HCT116 (cell line): Measurements from ENCODE around the gene YBX2. TPM values are rescaled to one million over a fixed set of nuclear protein-coding genes. Genes with fewer than 3 reads are reported as not detected.
A peak's percentile ranks its signal among the peaks of the same experiment; 100 is the strongest.

Source experiments
- ATAC-seq: fragments of 200-7000 bp; cut with Tn5 transposase; 2 replicates; pipeline ENCODE4 v1.9.1; 2020; ENCODE audit warnings: mild to moderate bottlenecking, moderate library complexity
- BruUV-seq: library from RNA; stranded (reverse); fragments of 400-500 nt; replicated peaks from 2 replicates; lab custom pipeline; 2021; lab: Mats Ljungman, UMichigan
- CTCF ChIA-PET: fragments of 300-600 bp; sonication (Branson Sonifier 250); formaldehyde crosslinking; loops from one replicate; lab custom pipeline; 2021; ENCODE audit warnings: antibody characterized with exemption; lab: Charles Lee
- POLR2A ChIA-PET: fragments of 300-600, 350-600 bp; sonication (Branson Sonifier 250); formaldehyde crosslinking; loops from one replicate; lab custom pipeline; 2021; ENCODE audit warnings: antibody characterized with exemption; lab: Charles Lee
- RAD21 ChIA-PET, 2 experiments: fragments of 300-600 bp; sonication (Branson Sonifier 250); formaldehyde crosslinking; loops; one replicate each; lab custom pipeline; 2023; ENCODE audit warnings: low total read pairs in 2 of 2; ENCODE audit not compliant: uncharacterized antibody in 2 of 2, unreplicated experiment in 2 of 2, low non-redundant PET in 1 of 2; lab: Charles Lee
- DNase-seq: peaks from one replicate; pipeline ENCODE4 v3.0.0-alpha.2; 2010; ENCODE audit warnings: low read depth, low spot score
- H2AFZ ChIP-seq: fragments of 200-600 bp; shearing (Covaris generic), sonication (generic); 2 replicates; pipeline ENCODE4 v1.6.1; 2017; ENCODE audit warnings: low read depth, mixed run types, mixed read lengths, antibody characterized with exemption, low read length; ENCODE audit not compliant: poor library complexity, severe bottlenecking
- H3K27ac ChIP-seq: 2 replicates; pipeline ENCODE4 v1.5.1; 2012; ENCODE audit warnings: low read depth, low read length
- H3K27me3 ChIP-seq: fragments of 200-600 bp; sonication (generic); 2 replicates; pipeline ENCODE4 v1.6.1; 2016; ENCODE audit warnings: mixed run types, low read length, mixed read lengths; ENCODE audit not compliant: insufficient read depth
- H3K36me3 ChIP-seq, 2 experiments: fragments of 200-500 bp in 1 of 2; fragments of 200-600 bp in 1 of 2; sonication (Bioruptor generic) in 1 of 2; sonication (generic) in 1 of 2; 2 replicates each; pipeline versions ENCODE4 v1.5.1 to v1.6.1; 2014 to 2016; ENCODE audit warnings: low read length in 2 of 2, inconsistent platforms in 1 of 2, mixed read lengths in 1 of 2, mixed run types in 1 of 2; ENCODE audit not compliant: insufficient read depth in 2 of 2, control insufficient read depth in 1 of 2
- H3K4me1 ChIP-seq, 2 experiments: fragments of 200-600 bp in 1 of 2; sonication (generic) in 1 of 2; 2 replicates each; pipeline versions ENCODE4 v1.5.1 to v1.6.1; 2012 to 2017; ENCODE audit warnings: low read length in 2 of 2, inconsistent platforms in 1 of 2, mild to moderate bottlenecking in 1 of 2, mixed read lengths in 1 of 2, mixed run types in 1 of 2, moderate library complexity in 1 of 2; ENCODE audit not compliant: insufficient read depth in 2 of 2, control insufficient read depth in 1 of 2
- H3K4me2 ChIP-seq: fragments of 200-600 bp; sonication (generic); 2 replicates; pipeline ENCODE4 v1.6.1; 2017; ENCODE audit warnings: mixed run types, low read length, mixed read lengths
- H3K4me3 ChIP-seq, 2 experiments: fragments of 200-600 bp in 1 of 2; sonication (generic) in 1 of 2; replicated peaks in 1 of 2; 2 replicates each; pipeline ENCODE4 v1.5.1; 2011 to 2016; ENCODE audit warnings: low read length in 2 of 2, control low read depth in 1 of 2, low read depth in 1 of 2, mild to moderate bottlenecking in 1 of 2, mixed read lengths in 1 of 2, mixed run types in 1 of 2
- H3K79me2 ChIP-seq: fragments of 200-600 bp; sonication (generic); 2 replicates; pipeline ENCODE4 v1.6.1; 2017; ENCODE audit warnings: mild to moderate bottlenecking, mixed run types, low read length, moderate library complexity, mixed read lengths; ENCODE audit not compliant: insufficient read depth
- H3K9ac ChIP-seq: fragments of 200-600 bp; sonication (generic); 2 replicates; pipeline ENCODE4 v1.6.1; 2016; ENCODE audit warnings: low read length, mixed read lengths
- H3K9me2 ChIP-seq: fragments of 200-600 bp; sonication (generic), shearing (Covaris generic); 2 replicates; pipeline ENCODE4 v1.6.1; 2017; ENCODE audit warnings: mixed run types, mild to moderate bottlenecking, moderate library complexity; ENCODE audit not compliant: insufficient read depth
- H3K9me3 ChIP-seq, 2 experiments: fragments of 200-500 bp in 1 of 2; fragments of 200-600 bp in 1 of 2; sonication (Bioruptor generic) in 1 of 2; sonication (generic) in 1 of 2; 2 replicates each; pipeline ENCODE4 v1.6.1; 2014 to 2017; ENCODE audit warnings: low read length in 2 of 2, mixed read lengths in 2 of 2, inconsistent platforms in 1 of 2, low read depth in 1 of 2, mild to moderate bottlenecking in 1 of 2, mixed run types in 1 of 2, moderate library complexity in 1 of 2; ENCODE audit not compliant: control insufficient read depth in 1 of 2, insufficient read depth in 1 of 2
- H4K20me1 ChIP-seq: fragments of 200-600 bp; sonication (generic), shearing (Covaris generic); 2 replicates; pipeline ENCODE4 v1.6.1; 2017; ENCODE audit warnings: mixed run types, mild to moderate bottlenecking, moderate library complexity; ENCODE audit not compliant: insufficient read depth
- EZH2 ChIP-seq: fragments of 200-600 bp; sonication (generic); IDR thresholded peaks from 2 replicates; pipeline ENCODE4 v1.6.1; 2017; ENCODE audit warnings: antibody characterized with exemption, mixed run types
- POLR2A ChIP-seq: IDR thresholded peaks from 2 replicates; pipeline ENCODE4 v1.7.0; 2011; ENCODE audit warnings: borderline replicate concordance; ENCODE audit not compliant: insufficient read depth, insufficient read length; ENCODE audit errors: extremely low read depth
- SRF ChIP-seq: IDR thresholded peaks from 2 replicates; pipeline ENCODE4 v1.6.1; 2012; ENCODE audit warnings: low read depth
- YY1 ChIP-seq: IDR thresholded peaks from 2 replicates; pipeline ENCODE4 v1.6.1; 2011; ENCODE audit warnings: low read length, low read depth, moderate library complexity, mild to moderate bottlenecking; ENCODE audit not compliant: insufficient replicate concordance; ENCODE audit errors: extremely low read depth
- ZFX ChIP-seq: fragments of 450-650 bp; IDR thresholded peaks from 2 replicates; pipeline ENCODE4 v1.6.1; 2017
- ZNF274 ChIP-seq: fragments of 200-500 bp; sonication (Bioruptor generic); IDR thresholded peaks from 2 replicates; pipeline ENCODE4 v1.6.1; 2014; ENCODE audit warnings: mild to moderate bottlenecking, low read depth, low read length, inconsistent platforms
- intact Hi-C: fragments of 100-400 bp; cut with micrococcal nuclease; formaldehyde crosslinking; loops from 2 replicates; pipeline ENCODE4 v1.10.0; 2022
- total RNA-seq: library from RNA; stranded (reverse); gene quantifications from one replicate; pipeline ENCODE4 v1.2.1, GENCODE V29; 2021; ENCODE audit not compliant: unreplicated experiment

Gene YBX2
- total RNA-seq, 1 experiment from 2014 or later = 2.3 TPM

GRCh38 chr17:7262192-7262934 is 32.1 kb downstream of the YBX2 start, which contains the start of gene CLDN7 (continued):
- TF ChIP-seq YY1 (peak; percentile 25), POLR2A (peak; percentile 96), EZH2 (no peak), ZNF274 (no peak)

- H4K20me1 ChIP-seq = peaks cover 5% of the 10 kb centered on the region; the same call in 1 of the 2 replicates
- peaks cover 9 to 25% of the 10 kb centered on the region in 2 experiments for H3K36me3 ChIP-seq
- POLR2A ChIA-PET = interaction anchor here (1.1 kb wide), 2 partner anchors 24 to 71 kb away, joined by 3 to 7 read pairs; no protein-coding TSS in a partner anchor
- H3K9ac ChIP-seq = peak overlapping the region; percentile 99
- CTCF ChIA-PET = no interaction called here
- TSS peak; percentile 63 for BruUV-seq
- H3K4me3 ChIP-seq = peak overlapping the region; percentile 98 to 99
- peaks cover 39 to 62% of the 10 kb centered on the region in 2 experiments for H3K4me1 ChIP-seq
- H3K9me2 ChIP-seq = no peaks in the 10 kb centered on the region
- TF ChIP-seq ZFX = peak; percentile 68
- TF ChIP-seq SRF = no peak
- DNase-seq (no peak), ATAC-seq (peak; percentile 5)
- peak overlapping the region; percentile 90 for H3K4me2 ChIP-seq
- H3K27me3 ChIP-seq = no peaks in the 10 kb centered on the region
- H3K27ac ChIP-seq = peak overlapping the region; percentile 94
- RAD21 ChIA-PET = no interaction called here
- intact Hi-C loops = loop anchor here (1.0 to 10.0 kb wide), 4 partner anchors 9 to 173 kb away; partner anchors contain the start of genes ELP5, FGF11, SLC2A4 and TMEM102
- no peak overlapping the region for H2AFZ ChIP-seq
- H3K9me3 ChIP-seq = no peaks in the 10 kb centered on the region
- peaks cover 54% of the 10 kb centered on the region for H3K79me2 ChIP-seq
Observed at GRCh38 chr17:7261379-7262191, 32.9 kb downstream of the YBX2 start.
